LoVo (cell line): Measurements from ENCODE around the gene SERF1A.
"Not testable (repeated sequence)": the region's sequence is repeated elsewhere in the genome, so short reads cannot be mapped to it uniquely, and the experiment has no call there.

Source experiments
- DNase-seq: peaks from one replicate; pipeline ENCODE4 v3.0.0-alpha.2; 2016; ENCODE audit warnings: low spot score

The SERF1A gene

DNA sequence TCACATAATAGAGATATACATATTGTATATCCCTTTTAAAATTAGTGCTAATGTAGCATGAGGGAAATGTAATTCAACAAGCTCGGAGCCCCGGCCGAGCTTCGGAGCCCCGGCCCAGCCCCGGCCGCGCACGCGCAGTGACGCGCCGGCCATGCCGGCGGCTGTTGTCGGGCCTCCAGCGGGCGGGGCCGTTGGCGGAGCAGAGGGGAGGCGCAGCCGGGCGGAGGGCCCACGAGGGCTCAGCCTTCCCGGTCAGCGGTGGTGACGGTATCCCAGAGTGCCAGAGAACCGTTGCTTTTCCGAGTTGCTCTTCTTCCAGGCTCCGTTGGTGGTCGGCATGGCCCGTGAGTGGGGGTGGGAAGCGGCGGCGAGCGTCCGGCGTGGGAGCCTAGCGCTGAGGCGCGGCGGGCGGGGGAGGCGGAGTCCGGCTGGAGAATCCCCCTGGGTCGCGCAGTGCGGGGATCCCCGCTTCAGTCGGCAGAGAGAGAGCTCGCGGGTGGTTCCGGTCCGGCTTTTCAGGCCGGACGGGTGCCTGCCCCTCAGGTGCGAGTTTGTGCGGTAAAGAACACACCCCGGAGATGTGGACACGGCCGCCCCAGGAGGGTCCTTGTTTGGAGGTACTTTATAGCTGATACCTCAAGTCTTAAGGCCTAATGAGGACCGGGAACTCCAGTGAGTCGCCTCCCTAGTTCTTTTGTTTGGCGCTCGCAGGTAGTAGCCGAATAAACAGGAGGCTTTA is at the start of gene SERF1A:
SERF1A (plus strand) TSS at position 137 of the 739 bp plus-strand sequence; CDS start at position 338, 201 bp downstream.
- DNase-seq: not testable (repeated sequence)

DNA sequence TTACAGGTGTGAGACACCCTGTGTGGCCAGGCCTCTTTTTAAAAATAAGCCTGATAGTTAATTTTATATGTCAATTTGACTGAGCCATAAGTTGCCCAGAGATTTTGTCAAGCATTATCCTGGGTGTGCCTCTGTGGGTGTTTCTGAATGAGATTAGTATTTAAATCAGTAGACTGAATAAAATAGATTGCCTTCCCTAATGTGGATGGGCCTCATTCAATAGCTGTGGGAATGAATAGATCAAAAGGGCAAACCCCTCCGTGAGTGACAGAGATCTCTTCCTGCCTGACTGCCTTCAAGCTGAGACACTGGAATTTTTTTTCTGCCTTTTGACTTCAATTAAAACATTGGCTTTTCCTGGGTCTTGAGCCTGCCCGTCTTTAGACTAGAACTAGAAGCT is 33.7 kb upstream of the SERF1A start:
- DNase-seq: not testable (repeated sequence)

- not testable (repeated sequence) for DNase-seq
Measured at GRCh38 chr5:70870626-70871025, 29.8 kb upstream of the SERF1A start.

DNA sequence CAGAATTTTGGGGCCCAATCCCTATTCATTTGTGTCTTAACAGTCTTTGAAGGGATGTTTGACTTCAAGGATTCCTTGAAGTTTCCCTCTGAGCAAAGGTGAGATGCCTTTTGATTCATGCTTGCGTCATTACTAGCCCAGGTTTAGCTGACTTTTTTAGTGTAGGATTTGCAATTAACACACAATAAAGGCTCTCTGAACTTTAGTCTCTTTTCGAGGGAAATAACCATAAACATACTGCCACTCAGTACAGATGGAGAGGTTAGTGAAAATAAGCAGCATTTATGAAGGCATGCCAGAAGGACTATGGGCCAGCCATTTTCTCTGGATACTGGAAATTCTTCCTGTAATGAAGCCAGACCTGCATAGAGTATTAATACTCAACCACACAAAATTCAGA is 4.4 kb upstream of the SERF1A start:
- not testable (repeated sequence) for DNase-seq

GRCh38 chr5:70901272-70901571 is 753 bp downstream of the SERF1A start:
- not testable (repeated sequence) for DNase-seq

DNA sequence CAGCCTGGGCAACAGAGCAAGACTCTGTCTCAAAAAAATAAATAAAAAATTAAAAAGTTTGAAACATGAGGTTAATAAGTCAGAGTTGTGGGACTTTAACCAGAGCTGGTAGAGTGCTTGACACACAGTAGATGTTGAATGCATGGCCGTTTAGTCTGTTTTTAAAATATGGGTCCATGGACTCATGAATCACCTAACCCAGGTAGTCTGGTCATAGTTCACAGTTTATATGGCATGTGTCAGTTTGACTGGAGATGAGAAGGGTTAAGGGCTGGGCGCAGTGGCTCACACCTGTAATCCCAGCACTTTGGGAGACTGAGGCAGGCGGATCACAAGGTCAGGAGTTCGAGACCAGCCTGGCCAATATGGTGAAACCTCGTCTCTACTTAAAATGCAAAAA is 6.2 kb downstream of the SERF1A start:
- DNase-seq: not testable (repeated sequence)

GRCh38 chr5:70916829-70917228 is 16.4 kb downstream of the SERF1A start:
- DNase-seq: not testable (repeated sequence)

DNA sequence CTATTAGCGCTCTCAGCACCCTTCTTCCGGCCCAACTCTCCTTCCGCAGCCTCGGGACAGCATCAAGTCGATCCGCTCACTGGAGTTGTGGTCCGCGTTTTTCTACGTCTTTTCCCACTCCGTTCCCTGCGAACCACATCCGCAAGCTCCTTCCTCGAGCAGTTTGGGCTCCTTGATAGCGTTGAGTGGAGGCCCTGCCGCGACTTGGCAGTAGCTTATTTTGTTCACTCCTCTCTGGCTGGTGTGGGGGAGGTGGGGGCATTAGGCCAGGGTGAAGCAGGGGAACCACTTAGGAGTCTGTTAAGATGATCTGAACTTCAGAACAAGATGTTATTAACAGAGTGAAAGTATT is 24.7 kb downstream of the SERF1A start:
- DNase-seq: not testable (repeated sequence)

DNA sequence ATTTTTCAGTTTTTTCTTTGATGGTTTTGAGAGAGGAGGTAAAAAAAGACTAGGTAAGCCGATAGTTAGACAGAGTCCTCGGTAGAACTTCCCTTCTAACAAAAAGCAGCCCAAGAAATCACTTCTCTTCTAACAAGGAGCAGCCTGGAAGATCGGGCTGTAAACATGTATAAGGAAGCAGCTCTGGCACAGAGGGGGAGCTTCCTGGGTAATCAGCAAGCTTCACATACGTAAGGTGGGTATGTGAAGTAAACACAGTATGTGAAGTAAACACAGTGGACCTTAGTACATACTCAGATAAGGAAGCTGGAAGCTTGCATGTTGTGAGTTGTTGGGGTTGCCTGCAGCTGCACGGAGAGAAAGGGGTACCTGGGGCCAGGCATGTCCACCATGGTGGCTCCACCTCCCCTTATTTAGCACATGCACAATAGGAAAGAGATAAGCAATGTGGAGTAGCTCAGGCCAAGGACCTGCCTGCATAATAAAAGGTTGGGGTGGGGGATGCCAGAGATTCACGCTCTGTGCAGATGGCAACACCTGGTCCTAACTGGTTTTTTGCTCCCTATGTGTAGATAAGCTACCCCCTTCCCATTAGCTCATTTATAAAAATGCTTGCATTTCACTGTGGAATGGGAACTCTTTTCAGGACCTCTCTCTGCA is 31.4 kb downstream of the SERF1A start:
- not testable (repeated sequence) for DNase-seq

DNA sequence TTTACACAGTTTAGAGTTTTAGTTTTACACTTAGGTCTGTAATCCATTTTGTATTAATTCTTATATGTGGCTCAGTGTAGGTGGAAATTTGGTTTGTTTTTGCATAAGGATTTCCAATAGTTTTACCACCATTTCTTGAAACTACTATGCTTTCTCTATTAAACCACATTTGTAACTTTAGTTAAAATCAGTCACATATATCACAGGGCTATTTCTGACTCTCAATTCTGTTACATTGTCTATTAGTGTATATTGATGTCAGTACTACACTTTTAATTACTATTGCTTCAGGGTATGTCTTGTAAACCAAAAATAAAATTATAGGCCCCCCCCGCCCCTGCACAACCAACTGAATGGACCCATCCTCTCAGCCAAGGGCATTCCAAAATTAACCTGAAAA is 32.1 kb downstream of the SERF1A start:
- DNase-seq: not testable (repeated sequence)

DNA sequence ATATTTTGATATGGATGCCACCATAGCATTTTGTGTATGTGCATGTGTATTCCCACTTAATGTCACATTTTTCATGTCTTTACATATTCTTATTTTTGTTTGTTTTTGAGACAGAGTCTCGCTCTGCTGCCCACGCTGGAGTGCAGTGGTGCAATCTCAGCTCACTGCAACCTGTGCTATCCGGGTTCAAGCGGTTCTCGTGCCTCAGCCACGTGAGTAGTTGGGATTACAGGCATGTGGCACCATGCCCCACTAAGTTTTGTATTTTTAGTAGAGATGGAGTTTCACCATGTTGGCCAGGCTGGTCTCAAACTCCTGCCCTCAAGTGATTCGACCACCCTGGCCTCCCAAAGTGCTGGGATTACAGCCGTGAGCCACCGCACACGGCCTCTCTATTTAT is 52.6 kb downstream of the SERF1A start:
- DNase-seq: not testable (repeated sequence)
